MCF 10A (cell line): ENCODE measurements around the gene MRPL42. TPM values are rescaled to one million over a fixed set of nuclear protein-coding genes. Genes with fewer than 3 reads are reported as not detected.

Experiments
- BruUV-seq: library from RNA; stranded (reverse); fragments of 400-500 nt; replicated peaks from 2 replicates; lab custom pipeline; 2021; lab: Mats Ljungman, UMichigan
- CTCF ChIA-PET: fragments of 300-600 bp; sonication (Branson Sonifier 250); formaldehyde crosslinking; extraction: SDS; loops from one replicate; lab custom pipeline; 2021; ENCODE audit warnings: antibody characterized with exemption, inconsistent platforms; lab: Yijun Ruan, JAX
- POLR2A ChIA-PET: fragments of 300-600, 350-650 bp; sonication (Branson Sonifier 250); formaldehyde crosslinking; extraction: SDS; loops from one replicate; lab custom pipeline; 2020; ENCODE audit warnings: antibody characterized with exemption, inconsistent platforms; lab: Yijun Ruan, JAX
- DNase-seq: peaks from one replicate; pipeline ENCODE4 v3.0.0-alpha.2; 2018; ENCODE audit not compliant: unreplicated experiment
- H3K27ac Mint-ChIP-seq: one replicate; pipeline ENCODE4 v1.8.0; 2022; ENCODE audit warnings: mild to moderate bottlenecking, low read depth, mixed read lengths; ENCODE audit not compliant: unreplicated experiment
- H3K27me3 Mint-ChIP-seq: one replicate; pipeline ENCODE4 v1.8.0; 2022; ENCODE audit warnings: mixed read lengths; ENCODE audit not compliant: insufficient read depth, unreplicated experiment
- H3K36me3 Mint-ChIP-seq: one replicate; pipeline ENCODE4 v1.8.0; 2022; ENCODE audit warnings: mild to moderate bottlenecking, moderate library complexity, mixed read lengths; ENCODE audit not compliant: insufficient read depth, unreplicated experiment
- H3K4me1 Mint-ChIP-seq: one replicate; pipeline ENCODE4 v1.8.0; 2022; ENCODE audit warnings: mixed read lengths; ENCODE audit not compliant: insufficient read depth, unreplicated experiment
- H3K4me3 Mint-ChIP-seq: one replicate; pipeline ENCODE4 v1.8.0; 2022; ENCODE audit warnings: mild to moderate bottlenecking, moderate library complexity, mixed read lengths; ENCODE audit not compliant: unreplicated experiment
- H3K9me3 Mint-ChIP-seq: one replicate; pipeline ENCODE4 v1.8.0; 2022; ENCODE audit warnings: mixed read lengths; ENCODE audit not compliant: unreplicated experiment
- intact Hi-C: fragments of 100-400 bp; cut with micrococcal nuclease; formaldehyde crosslinking; loops from 2 replicates; pipeline ENCODE4 v1.14.1; 2022
- total RNA-seq: library from RNA; stranded (reverse); gene quantifications from 2 replicates; pipeline ENCODE4 v1.2.3, GENCODE V29; 2022
- TF ChIP-seq, protein P1 (sequence below): fragments of 200-600 bp; IDR thresholded peaks from one replicate; pipeline ENCODE4 v1.8.0; 2022; ENCODE audit warnings: antibody characterized with exemption, mild to moderate bottlenecking; ENCODE audit not compliant: unreplicated experiment

The MRPL42 gene
- total RNA-seq, 1 experiment from 2014 or later, result 90.2 TPM

DNA sequence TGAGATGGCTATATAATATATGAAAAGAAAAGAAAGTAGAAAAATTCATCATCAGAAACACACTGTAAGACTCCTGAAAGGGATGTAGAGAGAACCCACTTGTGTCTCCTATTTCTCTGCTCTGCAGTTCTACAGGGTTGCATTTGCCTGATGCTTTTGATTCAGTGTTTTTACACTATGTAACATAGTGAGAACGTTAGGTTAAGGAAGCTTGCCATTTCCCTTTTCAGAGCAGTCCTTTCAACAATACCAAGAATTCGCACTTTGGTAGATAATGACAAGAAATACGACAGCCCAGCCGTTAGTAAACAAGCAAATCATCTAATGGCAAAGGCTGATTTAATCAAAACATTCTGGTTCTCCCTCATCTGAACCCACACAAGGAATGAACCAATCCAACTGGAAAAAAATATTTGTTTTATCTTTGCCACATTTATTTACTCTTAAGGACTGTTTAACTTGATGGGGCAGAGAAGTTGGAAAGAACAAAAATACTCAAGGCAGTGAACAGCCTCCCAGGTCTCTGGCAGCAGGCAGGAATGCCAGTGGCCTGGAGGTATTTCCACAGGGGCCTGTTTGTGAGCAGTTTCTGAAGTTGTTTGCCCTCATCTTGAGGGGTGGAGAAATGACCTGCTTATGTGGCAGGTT lies 74.4 kb downstream of the MRPL42 start:
- H3K4me1 Mint-ChIP-seq, result no peaks in the 10 kb centered on the region
- H3K4me3 Mint-ChIP-seq, result no peak overlapping the region
- BruUV-seq, result no TSS peak
- POLR2A ChIA-PET, result no interaction called here
- H3K9me3 Mint-ChIP-seq, result no peaks in the 10 kb centered on the region
- TF ChIP-seq, protein P1, sequence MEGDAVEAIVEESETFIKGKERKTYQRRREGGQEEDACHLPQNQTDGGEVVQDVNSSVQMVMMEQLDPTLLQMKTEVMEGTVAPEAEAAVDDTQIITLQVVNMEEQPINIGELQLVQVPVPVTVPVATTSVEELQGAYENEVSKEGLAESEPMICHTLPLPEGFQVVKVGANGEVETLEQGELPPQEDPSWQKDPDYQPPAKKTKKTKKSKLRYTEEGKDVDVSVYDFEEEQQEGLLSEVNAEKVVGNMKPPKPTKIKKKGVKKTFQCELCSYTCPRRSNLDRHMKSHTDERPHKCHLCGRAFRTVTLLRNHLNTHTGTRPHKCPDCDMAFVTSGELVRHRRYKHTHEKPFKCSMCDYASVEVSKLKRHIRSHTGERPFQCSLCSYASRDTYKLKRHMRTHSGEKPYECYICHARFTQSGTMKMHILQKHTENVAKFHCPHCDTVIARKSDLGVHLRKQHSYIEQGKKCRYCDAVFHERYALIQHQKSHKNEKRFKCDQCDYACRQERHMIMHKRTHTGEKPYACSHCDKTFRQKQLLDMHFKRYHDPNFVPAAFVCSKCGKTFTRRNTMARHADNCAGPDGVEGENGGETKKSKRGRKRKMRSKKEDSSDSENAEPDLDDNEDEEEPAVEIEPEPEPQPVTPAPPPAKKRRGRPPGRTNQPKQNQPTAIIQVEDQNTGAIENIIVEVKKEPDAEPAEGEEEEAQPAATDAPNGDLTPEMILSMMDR, result no peak
- intact Hi-C loops, result no loop called here
- CTCF ChIA-PET, result interaction anchor here (0.8 kb wide), 1 partner anchor 138 kb away, joined by 3 read pairs; no protein-coding TSS in a partner anchor
- no peaks in the 10 kb centered on the region for H3K36me3 Mint-ChIP-seq
- no peak for DNase-seq
- H3K27me3 Mint-ChIP-seq, result no peaks in the 10 kb centered on the region
- H3K27ac Mint-ChIP-seq, result no peak overlapping the region

DNA sequence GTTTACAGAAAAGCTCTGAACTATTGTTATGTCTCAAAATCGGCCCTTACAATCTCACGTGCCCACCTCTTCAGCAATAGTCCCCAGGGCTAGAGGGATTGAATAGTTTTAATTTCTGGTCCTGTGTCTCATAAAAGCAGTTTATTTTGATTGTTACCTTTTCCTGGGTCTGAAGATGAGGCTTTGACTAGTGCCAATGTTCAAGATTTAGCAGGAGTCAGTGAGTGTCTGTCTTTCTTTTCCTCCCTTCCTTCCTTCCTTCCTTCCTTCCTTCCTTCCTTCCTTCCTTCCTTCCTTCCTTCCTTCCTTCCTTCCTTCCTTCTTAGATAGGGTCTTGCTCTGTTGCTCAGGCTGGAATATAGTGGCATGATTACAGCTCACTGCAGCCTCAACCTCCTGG lies 80.5 kb downstream of the MRPL42 start:
- POLR2A ChIA-PET, result interaction anchor here (0.6 kb wide), 1 partner anchor 34 kb away, joined by 3 read pairs; no protein-coding TSS in a partner anchor
- intact Hi-C loops, result no loop called here
- CTCF ChIA-PET, result no interaction called here
- TF ChIP-seq, protein P1, result no peak
- Mint-ChIP-seq H3K4me1 (no peaks in the 10 kb centered on the region), H3K4me3 (no peak overlapping the region), H3K27me3 (no peaks in the 10 kb centered on the region), H3K36me3 (no peaks in the 10 kb centered on the region), H3K27ac (no peak overlapping the region), H3K9me3 (no peaks in the 10 kb centered on the region)
- no TSS peak for BruUV-seq
- DNase-seq, result no peak

DNA sequence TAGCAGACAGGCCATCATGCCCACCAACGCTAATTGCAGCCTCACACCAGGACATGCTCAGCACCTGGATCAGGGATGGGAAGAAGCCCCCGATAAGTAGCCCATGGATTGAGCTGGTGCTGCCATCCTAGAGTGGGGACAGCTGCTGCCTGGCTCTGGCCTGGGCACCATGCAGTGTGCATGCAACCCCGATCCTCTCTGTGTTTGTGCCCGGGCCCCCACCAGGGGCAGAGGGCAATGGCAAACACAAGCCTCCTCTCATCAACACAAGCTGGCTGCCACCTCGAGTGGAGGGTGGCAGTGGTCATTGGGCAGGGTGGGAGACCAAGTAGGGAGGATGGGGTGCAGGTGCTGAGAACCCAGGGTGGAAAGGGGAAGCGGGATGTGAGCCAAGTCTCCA lies 81.9 kb downstream of the MRPL42 start:
- no peak for DNase-seq
- Mint-ChIP-seq H3K4me1 (no peaks in the 10 kb centered on the region), H3K36me3 (no peaks in the 10 kb centered on the region), H3K9me3 (no peaks in the 10 kb centered on the region), H3K27ac (no peak overlapping the region), H3K27me3 (no peaks in the 10 kb centered on the region), H3K4me3 (no peak overlapping the region)
- ChIA-PET POLR2A (no interaction called here), CTCF (no interaction called here)
- TF ChIP-seq, protein P1, result no peak
- intact Hi-C loops, result no loop called here
- no TSS peak for BruUV-seq

DNA sequence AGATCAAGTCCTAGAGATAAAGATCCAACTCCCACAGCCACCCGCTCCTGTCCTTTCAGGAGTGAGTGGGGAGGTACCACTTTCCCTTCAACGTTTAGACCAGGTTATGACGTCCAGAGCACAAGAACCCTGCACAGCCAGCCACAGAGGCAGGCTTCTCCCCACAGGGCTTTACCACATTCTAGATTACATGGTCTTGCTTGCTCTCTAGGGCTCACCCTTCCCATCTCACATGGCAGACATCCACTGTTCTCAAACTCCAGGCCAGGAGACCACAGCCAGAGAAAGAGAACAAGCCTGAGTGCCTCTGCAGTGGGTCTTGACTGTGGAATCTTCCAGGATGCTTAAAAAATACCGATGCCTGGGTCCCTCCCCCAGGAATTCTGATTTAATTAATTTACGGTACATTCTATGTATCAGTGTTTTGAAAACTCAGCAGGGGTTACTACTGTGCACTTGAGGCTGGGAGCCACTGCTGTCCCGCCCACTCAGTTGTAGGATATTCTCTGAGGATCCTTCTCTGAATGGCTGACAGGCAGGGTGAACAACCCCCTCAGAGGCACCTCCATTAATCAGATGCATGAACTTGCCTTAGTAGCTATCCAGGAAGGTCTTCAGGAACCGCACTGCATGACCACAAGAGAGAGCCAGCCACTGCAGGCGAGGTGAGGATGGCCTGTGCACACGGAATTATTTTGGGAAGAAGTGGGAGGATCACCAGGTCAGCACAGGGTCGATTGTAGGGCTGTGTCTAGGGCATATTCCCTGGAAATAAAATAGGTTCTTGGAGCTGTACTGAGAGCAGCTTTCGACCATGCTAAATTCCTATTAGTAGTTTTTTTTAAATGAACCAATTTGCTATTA lies 83.7 kb downstream of the MRPL42 start:
- no peaks in the 10 kb centered on the region for H3K27me3 Mint-ChIP-seq
- intact Hi-C loops, result no loop called here
- no peaks in the 10 kb centered on the region for H3K4me1 Mint-ChIP-seq
- TF ChIP-seq, protein P1, result no peak
- POLR2A ChIA-PET, result interaction anchor here (0.6 kb wide), 1 partner anchor 599 kb away, joined by 4 read pairs; no protein-coding TSS in a partner anchor
- CTCF ChIA-PET, result interaction anchor here (0.6 to 1.2 kb wide), 2 partner anchors 516 to 550 kb away, joined by 3 read pairs; no protein-coding TSS in a partner anchor
- no peaks in the 10 kb centered on the region for H3K9me3 Mint-ChIP-seq
- DNase-seq, result no peak
- H3K36me3 Mint-ChIP-seq, result no peaks in the 10 kb centered on the region
- H3K4me3 Mint-ChIP-seq, result no peak overlapping the region
- no TSS peak for BruUV-seq
- no peak overlapping the region for H3K27ac Mint-ChIP-seq
